LNCAP (cell line): ENCODE measurements around the gene NKX1-1.

ENCODE experiments used
- CTCF ChIP-seq: fragments of 450-650 bp; IDR thresholded peaks from 2 replicates; pipeline ENCODE4 v1.5.1; 2017; ENCODE audit warnings: mild to moderate bottlenecking

NKX1-1 gene

GRCh38 chr4:1375051-1375721, 31.1 kb downstream of the NKX1-1 start:
- no peak for TF ChIP-seq CTCF

GRCh38 chr4:1374706-1375045, 31.6 kb downstream of the NKX1-1 start:
- TF ChIP-seq CTCF = no peak

GRCh38 chr4:1373892-1374705, 32.1 kb downstream of the NKX1-1 start:
- no peak for TF ChIP-seq CTCF

- no peak for TF ChIP-seq CTCF
These were observed 34.8 kb downstream of the NKX1-1 start for GRCh38 chr4:1371176-1372165.

GRCh38 chr4:1370321-1371124, 35.7 kb downstream of the NKX1-1 start:
- TF ChIP-seq CTCF = no peak

GRCh38 chr4:1369479-1370079, 36.7 kb downstream of the NKX1-1 start:
- TF ChIP-seq CTCF = no peak
